NCI-H82 (cell line): ENCODE measurements around the gene ICA1.

ENCODE experiments used
- DNase-seq: peaks from one replicate; lab custom pipeline; 2025; lab: John Stamatoyannopoulos, UW

The ICA1 gene

DNA sequence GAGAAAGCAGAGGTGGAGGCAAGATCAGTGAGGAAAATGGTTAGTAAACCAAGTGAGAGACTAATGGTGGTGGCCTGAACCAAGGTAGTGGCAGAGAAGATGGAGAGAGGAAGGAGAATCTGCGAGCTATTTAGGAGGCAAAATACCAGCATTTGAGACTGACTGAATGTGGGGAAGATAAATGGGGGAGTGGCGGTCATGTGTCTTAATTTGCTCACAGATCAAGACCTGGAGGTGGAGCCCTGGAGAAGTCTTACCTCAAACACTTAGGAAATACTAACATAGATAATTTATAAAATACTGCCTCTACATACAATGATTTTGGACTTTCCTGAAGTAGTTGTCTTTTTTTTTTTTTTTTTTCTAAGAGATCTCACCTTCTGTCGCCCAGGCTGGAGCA lies 34.7 kb downstream of the ICA1 start:
- no peak for DNase-seq

DNA sequence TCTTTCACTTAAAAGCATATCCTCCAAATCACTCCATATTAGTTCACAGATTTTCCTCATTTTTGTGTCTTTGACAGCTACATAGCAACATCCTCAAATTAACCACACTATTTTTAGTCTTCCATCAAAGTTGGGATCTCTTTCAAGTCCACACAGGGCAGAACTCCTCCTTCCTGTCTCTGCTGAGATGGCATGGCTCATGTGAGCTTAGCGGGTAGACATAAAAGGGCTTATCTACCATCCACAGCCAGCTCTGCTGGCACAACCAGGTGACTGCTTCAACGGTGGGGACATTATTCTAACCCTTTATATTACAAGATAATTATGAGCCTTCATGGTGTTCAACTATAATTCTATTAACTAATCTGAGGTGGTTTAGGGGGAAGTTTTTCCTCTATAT lies 35.5 kb downstream of the ICA1 start:
- DNase-seq = no peak

- no peak for DNase-seq
Measured at GRCh38 chr7:8221567-8221966, 40.4 kb downstream of the ICA1 start.

- DNase-seq = no peak
Measured at GRCh38 chr7:8221101-8221495, 40.9 kb downstream of the ICA1 start.

DNA sequence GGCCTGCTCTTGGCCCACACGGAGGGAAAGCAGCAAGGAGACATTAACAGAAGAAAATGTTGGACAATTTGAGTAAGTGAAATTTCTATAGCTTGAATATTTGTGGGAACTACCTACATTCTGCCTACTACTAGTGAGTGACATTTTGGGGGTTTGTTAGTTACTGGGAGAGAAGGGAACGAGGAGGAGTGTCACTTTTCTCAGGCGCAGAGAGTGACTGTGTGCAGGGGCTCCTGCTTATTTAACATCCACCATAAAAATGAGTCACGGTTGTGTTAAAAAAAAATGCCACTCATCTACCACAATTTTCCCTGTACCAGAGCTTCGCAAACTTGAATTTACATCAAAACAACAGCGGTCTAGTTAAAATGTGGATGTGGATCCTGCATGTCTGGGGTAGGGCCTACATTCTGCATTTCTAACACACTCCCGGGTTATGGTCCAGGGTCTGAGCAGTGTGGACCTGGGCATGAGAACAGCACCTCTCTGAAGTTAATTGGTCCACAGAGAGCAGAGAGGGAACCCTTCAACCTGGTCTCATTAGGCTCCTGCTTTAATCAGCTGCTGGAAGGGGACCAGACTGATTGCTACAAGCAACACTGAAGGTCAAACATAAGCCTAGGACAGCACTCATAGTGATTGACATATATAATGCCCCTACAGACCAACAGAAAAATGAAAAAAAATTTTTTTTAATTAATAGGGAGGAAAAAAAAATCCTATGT lies 41.4 kb downstream of the ICA1 start:
- no peak for DNase-seq

DNA sequence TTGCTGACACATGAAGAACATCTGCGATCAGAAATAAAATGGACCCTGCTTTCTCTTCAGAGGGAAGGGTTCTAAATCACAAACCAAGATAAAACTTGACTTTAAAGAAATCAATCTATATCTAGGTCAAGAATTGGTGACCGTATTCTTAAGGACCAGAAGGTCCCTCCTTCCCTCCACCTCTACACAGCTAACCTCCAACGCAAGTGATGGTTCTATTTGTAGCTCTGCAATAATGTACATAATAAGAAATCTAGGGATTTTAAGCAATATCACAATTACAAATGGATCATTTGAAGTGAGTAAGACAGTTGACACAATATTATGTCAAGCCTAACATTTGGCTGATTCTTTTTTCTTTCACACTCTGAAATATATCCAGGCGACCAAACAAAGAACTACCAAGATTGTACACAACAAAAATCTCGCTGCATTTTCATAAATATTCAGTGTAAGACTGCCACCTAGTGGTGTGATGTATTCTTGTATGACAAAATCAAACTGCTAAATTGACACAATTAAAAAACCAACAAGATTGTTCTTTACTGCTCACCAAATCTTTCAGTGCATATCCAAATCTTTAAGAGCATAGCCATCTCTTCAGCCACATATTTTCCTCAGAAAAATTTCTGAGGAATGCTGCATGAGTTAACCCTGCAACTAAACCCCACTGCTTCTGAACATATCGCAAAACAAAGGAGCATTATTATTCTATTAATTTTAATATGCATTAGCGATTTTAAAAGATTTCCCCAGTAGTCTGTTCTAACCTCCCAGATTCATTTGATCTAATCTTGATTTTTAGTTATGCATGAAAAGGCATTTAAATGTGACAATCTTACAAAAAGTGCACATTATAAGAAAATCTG lies 44.5 kb downstream of the ICA1 start:
- peak; percentile 92 for DNase-seq

DNA sequence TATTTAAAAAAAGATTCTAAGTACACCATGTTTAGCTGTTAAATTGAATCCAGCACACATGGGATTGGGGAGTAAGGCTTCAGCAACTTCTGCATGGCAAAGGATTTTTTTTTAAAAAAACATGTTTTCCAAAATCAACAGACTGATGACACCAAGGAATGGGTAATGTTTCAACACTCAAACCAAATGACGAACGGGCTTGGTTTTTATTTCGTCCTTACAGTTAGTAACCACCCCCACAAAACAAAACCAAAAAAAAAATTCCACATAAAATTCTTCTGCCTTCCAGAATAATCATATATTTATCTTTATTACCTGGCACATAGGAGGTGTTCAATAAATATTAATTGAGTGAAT lies 45.7 kb downstream of the ICA1 start:
- DNase-seq = no peak

- DNase-seq = no peak
Measured at GRCh38 chr7:8215648-8216333, 46.2 kb downstream of the ICA1 start.

DNA sequence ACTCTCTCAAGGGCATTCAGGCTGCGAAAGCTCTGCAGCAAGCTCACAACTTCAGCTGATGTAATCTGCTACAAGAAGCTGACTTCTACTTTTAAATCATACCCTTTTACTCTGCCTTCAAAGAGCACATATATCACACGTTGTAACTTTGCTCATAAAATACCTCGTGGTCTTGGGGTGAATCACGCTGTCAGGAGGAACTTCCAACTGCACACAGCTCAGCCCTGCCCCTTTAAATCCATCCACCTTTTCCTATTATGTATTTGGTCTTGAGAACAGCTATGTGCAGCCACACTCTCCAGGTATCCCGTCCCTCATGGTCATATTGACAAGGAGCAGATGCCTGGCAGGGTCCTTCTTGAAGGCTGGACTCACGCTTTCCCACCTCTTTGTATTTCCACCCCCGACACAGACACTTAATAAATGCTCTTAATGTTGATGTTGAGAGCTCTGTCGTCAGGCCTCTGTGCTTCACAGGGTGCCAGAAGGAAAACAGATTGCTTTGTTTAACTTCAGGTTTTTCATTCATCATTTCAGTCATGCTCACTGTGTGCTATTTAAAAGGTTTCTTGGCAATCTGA lies 47.6 kb downstream of the ICA1 start:
- peak; percentile 12 for DNase-seq

- DNase-seq = no peak
Measured at GRCh38 chr7:8213381-8213780, 48.6 kb downstream of the ICA1 start.

- DNase-seq = no peak
Measured at GRCh38 chr7:8212638-8213037, 49.3 kb downstream of the ICA1 start.

GRCh38 chr7:8211725-8212096 lies 50.3 kb downstream of the ICA1 start:
- DNase-seq = no peak

DNA sequence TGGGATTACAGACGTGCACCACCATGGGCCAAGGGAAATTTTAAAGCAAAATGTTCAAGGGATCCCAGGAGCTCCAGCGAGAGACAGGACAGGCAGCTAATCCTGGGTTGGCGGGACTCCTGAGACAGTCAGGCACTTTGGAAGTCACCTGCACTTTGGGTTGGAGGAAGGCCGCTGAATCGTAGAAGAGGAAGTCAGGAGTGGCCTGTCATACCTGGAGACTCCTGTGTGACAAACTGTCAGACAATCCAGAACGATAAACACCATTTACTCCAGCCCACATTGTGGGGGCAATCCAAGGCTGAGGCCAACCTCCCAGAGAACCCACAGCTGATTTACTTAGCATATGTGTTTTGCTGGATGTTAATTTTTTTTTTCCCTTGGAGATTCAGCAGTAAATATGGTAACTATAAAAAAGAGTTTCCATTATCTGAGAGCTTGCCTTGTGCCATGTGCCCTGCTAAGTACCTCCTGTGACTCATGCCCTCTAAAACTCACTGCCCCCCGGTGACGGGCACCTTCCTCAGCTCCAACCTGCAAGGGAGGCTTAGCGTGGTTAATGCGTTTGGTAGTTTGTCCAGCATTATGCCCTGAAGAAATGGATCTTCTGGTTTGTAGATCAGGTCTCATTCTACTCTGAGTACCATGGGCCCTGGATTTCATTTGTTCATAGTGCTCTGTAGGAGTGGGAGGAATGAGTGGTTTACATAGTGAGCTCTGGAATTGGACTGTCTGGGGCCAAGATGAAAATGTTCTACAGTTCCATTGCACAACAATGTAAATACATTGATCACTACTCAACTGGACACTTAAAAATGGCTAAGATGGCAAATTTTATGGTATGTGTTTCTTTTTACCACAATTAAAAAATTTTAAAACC lies 50.9 kb downstream of the ICA1 start:
- no peak for DNase-seq

GRCh38 chr7:8209353-8209752 lies 52.6 kb downstream of the ICA1 start:
- no peak for DNase-seq

- no peak for DNase-seq
Measured at GRCh38 chr7:8208816-8209215, 53.2 kb downstream of the ICA1 start.

DNA sequence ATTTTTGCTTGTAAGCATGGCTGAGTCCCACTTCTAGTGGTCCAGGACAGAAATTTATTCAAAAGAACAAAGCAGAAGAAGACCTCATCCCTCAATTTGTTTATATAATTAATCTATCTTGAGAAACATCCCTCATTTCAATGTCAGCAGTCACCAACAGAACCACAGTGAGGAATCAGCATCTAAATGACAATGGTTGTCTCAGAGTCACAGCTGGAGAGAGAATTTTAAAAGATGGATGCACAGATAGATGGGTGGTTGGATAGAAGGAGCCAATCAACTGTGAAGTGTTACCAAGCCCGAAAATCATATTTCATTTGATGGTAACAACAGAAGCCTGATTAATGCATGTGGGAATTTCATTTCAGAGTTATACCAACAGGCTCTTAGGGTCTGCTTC lies 55.0 kb downstream of the ICA1 start:
- DNase-seq = no peak

- DNase-seq = no peak
Measured at GRCh38 chr7:8205537-8205936, 56.4 kb downstream of the ICA1 start.

DNA sequence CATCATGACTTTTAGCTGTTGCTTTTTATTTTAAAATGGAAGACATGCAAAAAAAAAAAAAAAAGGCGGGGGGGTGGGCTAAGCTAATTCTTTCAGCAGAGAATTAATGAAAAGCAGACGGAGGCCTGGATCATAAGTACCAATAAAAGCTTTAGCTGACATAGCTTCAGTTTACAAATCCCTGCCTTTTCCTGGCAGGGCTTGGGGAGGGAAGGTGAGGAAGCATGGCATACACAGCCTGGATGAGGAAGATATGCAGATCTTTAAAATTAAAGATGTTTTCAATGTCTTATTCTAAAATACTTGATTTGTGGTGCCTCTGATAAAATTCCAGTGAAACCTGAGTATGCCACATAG lies 57.0 kb downstream of the ICA1 start:
- peak; percentile 80 for DNase-seq

- no peak for DNase-seq
Measured at GRCh38 chr7:8204339-8205030, 57.5 kb downstream of the ICA1 start.

GRCh38 chr7:8201846-8202441 lies 60.0 kb downstream of the ICA1 start:
- DNase-seq = no peak

DNA sequence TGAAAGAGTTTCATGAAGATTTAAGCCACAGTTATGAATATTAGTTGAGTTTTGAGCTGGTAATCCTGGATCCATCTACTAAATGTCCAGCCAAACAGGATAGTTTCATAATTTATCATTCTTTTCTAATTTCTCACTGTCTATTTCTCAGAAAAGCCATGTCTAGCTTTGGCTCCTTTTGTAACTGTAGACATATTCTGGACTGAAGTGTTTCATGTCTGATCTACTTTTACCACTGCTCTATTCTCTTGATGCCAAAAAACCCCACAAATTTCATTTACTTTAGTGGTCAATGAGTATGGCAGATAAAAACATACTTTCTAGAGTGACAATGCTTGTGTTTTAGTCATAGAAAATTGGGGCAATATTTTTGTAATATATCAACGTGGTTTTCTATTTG lies 61.2 kb downstream of the ICA1 start:
- DNase-seq = no peak
